HG03108 (cell line): ENCODE measurements around the gene SLC39A3.

Experiments
- ATAC-seq: cut with Tn5 transposase; IDR thresholded peaks from one replicate; pipeline ENCODE4 v1.9.1; 2021; ENCODE audit warnings: moderate library complexity; ENCODE audit not compliant: unreplicated experiment

SLC39A3 gene

GRCh38 chr19:2768365-2769132, 28.7 kb upstream of the SLC39A3 start:
- no peak for ATAC-seq

DNA sequence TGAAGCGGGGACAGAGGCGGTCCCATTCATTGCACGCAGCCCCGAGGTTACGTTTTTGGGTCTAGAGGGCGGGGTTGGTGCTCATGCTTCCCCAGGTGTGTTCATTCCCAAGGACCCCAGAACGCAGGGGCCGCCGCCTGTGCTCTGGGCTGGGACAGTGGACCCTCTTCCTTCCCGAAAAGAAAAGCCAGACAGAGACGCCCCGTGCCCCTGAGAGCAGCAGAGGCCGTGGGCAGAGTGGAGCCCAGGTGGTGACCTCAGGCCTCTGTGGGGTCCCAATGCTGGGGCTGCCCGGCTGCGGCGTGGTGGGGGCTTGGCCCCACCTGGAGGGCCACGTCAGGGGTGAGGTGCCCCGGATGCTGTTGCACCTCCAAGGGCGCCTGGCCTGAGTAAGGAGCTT, 27.9 kb upstream of the SLC39A3 start:
- no peak for ATAC-seq

DNA sequence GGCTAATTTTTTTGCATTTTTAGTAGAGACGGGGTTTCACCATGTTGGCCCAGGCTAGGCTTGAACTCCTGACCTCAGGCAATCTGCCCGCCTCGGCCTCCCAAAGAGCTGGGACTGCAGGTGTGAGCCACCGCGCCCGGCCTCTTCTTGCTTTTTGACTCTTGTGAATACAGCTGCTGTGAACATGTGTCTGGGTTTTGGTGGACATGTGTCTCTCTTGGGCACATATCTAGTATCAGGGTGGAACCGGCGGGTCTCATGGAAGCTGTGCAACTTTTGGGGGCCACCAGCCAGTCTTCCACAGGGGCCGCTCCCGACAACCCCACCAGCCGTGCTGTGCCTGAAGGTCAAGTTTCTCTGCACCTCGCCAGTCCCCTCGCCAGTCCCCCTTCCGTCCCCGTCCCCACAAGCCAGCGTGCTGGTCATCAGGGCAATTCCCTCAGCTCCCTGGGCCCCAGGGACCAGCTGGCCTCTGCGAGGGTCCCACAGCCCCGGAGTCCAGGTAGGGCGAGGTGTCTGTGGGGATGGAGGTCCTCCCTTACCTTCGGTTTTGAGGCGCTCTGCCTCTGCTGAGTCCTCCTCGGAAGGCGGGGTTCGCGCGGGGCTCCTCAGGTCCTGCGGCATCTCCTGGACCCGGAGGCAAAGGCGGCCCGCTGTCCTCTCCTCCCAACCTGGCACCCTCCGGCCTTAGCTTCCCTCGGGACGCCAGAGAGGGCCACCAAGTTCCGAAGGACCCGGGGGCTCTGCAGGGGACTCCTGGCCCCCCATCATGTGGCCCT, 27.0 kb upstream of the SLC39A3 start:
- ATAC-seq, result no peak

DNA sequence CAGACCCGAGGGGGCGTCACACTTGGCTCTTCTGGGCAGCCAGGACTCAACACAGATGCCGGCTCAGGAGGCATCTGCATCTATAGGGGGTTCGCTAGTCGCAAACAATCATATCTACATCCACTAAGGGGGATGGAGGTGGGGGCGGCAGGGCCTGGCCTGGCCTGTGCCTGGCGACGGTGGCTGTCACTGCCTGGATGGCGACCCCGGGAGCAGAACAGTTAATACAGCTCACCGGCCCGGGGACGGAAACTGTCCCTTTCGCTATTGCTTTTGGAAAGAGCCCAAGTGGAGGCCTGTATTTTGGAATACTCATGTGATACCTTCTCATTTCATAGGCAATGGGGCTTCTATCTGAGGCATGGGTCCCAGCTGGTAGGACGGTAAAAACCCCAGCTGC, 25.6 kb upstream of the SLC39A3 start:
- no peak for ATAC-seq

DNA sequence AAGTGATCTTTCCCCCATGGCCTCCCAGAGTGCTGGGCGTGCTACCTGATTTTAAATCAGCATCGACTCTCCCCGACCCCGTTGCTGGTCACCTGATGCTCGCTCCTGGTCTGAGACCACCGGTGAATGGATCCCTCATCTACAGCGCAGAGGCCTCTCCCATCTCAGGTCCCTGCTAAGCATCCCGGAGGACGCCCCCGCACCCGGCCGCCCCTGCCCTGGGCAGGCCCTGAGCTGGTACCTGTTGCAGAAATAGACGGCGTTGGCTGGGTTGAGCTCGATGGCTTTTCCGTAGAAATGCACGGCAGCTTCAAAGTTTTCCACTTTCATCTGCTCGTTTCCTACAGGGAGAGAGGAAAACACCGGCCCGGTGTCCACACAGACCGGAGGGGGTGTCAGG, 25.1 kb upstream of the SLC39A3 start:
- ATAC-seq, result no peak

DNA sequence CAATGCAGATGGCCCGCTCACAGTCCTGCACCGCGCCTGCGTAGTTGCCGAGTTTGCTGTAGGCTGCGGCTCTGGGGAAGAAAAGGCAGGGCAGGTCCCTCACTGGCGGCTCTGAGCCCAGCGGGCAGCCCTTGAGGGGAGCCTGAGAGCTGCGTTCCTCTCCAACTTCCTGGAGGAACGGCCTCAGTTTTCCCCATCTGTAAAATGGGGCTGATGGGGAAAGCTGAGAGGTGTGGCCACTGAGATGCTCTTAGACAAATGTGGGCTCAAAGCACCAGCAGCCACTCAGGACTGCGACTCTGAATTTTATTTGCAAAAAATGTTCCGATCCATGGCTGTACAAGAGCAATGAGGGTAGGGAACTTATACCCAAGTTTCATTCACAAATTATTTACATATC, 23.9 kb upstream of the SLC39A3 start:
- ATAC-seq, result no peak

- ATAC-seq, result no peak
These were observed 23.1 kb upstream of the SLC39A3 start for GRCh38 chr19:2762783-2763496.

GRCh38 chr19:2761876-2762782, 22.3 kb upstream of the SLC39A3 start:
- ATAC-seq, result no peak

DNA sequence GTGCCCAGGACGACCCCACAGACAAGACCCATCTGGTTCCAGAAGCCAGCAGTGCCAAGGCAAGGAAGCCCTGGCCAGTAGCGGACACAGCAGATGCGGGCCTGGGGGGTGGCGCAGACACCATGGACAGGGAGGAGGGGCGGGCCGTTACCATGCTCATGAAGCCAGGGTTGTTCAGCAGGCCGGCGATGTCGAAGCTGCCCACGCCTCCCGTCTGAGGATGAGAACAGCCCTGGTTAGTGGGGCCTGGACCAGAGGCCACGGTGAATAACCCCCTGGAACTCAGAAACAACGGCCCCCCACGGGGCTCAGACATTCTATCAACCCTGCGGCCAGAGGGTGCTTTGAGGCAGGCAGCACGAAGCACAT, 21.5 kb upstream of the SLC39A3 start:
- ATAC-seq, result no peak

DNA sequence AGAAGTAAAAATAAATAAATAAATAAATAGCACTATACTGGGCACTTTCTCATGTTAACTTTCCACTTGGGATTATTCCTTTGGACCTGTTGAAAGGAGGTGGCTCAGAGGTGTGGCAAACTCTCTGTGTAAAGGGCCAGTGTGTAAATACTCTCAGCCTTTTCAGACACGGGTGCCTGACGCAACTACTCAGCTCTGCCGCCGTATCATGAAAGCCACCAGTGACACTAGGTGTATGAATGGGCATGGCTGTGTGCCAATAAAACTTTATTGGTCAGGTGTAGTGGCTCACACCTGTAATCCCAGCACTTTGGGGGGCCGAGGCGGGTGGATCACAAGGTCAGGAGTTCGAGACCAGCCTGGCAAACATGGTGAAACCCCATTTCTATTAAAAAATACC, 20.1 kb upstream of the SLC39A3 start:
- no peak for ATAC-seq

- ATAC-seq, result no peak
These were observed 19.5 kb upstream of the SLC39A3 start for GRCh38 chr19:2759362-2759761.

DNA sequence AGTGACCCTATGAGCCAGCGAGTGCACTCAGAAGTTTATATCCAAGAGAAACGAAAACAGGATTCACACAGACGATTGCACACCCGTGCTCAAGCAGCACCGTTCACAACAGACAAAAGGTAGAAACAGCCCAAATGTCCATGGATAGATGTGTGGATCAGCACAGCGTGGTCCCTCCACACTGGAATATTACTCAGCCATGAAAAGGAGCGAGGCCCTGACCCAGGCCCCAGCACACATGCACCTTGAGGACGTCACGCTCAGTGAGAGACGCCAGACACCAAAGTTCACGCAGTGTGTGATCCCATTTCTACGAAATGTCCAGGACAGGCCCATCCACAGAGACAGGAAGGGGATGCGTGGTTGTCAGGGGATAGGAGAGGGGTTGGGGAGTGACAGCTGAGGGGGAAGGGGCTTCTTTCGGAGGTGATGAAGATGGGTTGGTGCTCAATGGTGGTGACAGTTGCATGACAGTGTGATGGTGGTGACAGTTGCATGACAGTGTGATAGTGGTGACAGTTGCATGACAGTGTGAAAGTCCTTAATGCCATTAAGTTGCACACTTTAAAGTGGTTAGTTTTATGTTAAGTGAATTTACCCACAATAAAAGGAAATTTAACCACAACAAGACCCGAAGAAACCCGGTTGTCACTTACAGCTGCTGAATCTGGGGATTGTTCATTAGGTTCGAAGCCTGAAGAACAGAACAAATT, 18.9 kb upstream of the SLC39A3 start:
- ATAC-seq, result no peak

GRCh38 chr19:2756921-2757881, 17.4 kb upstream of the SLC39A3 start:
- ATAC-seq, result no peak

DNA sequence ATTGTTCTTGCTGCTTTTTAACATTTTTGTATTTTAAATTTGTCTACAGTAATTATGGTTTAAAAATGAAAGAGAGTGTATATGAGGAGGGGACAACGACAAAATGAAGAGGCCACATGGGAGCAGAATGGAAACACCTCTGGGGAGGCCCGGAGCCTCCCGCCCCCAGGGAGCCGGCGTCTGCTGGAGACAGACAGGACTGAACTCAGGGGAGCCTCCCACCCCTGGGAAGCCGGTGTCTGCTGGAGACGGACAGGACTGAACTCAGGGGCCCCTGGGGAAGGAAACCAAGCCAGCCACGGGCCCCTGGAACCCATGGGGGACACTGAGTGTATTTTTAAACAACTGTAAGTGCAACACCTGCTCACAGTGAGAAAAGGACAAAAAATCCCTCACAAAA, 16.7 kb upstream of the SLC39A3 start:
- no peak for ATAC-seq

- no peak for ATAC-seq
These were observed 16.0 kb upstream of the SLC39A3 start for GRCh38 chr19:2755811-2756210.

- no peak for ATAC-seq
These were observed 15.6 kb upstream of the SLC39A3 start for GRCh38 chr19:2755448-2755705.

DNA sequence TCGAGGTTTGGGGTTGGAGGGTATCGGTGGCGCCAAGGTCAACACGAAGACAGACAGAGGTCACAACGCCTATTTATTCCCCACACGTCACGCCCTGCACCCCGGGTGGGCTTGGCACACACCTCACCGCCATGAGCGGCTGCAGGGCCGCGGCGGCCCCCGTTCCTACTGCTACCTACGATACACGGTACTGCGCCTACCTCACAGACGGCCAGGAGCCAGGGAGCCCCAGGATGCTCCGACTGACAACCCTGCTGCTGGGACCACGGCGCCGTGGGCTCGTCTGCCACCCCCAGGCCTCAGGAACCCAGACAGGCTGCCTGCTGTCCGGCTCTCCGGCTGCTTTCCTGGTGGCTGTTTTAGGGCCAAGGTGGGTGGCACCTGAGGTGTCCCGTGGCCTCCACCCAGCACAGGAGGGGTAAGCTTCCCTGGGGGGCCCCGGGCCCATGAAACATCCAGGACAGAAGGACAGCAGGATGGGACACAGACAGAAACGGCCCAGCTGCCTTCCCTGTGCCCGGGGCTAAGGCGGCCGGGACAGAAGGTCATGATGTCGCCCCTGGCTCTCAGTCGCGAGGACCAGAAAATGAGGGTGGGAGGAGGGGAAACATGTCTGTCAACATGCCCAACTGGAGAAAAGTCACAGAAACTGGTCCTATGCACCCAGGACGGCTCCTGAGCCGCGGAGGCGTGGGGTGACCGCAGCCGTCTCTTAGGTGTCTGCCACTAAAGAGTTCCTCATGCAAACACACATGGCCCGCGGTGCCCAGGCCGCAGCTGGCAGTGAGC, 15.0 kb upstream of the SLC39A3 start:
- no peak for ATAC-seq

- ATAC-seq, result no peak
These were observed 11.6 kb upstream of the SLC39A3 start for GRCh38 chr19:2751438-2751830.
